Hepatocyte (in vitro differentiated cells): Measurements from ENCODE around the gene CWF19L2.

Experiments
- EZH2 ChIP-seq: fragments of 200-600 bp; sonication (generic); IDR thresholded peaks from 2 replicates; pipeline ENCODE4 v1.6.1; 2016; ENCODE audit warnings: antibody characterized with exemption, mild to moderate bottlenecking, borderline replicate concordance
- EZH2phosphoT487 ChIP-seq: fragments of 200-600 bp; sonication (generic); IDR thresholded peaks from one replicate; pipeline ENCODE4 v1.6.1; 2018; ENCODE audit warnings: antibody characterized with exemption, mild to moderate bottlenecking, low read depth, moderate library complexity; ENCODE audit not compliant: unreplicated experiment, severe bottlenecking
- TF ChIP-seq, protein P1 (sequence below): fragments of 200-600 bp; sonication (generic); IDR thresholded peaks from 2 replicates; pipeline ENCODE4 v1.5.1; 2016; ENCODE audit warnings: antibody characterized with exemption, mild to moderate bottlenecking; ENCODE audit not compliant: poor library complexity

DNA sequence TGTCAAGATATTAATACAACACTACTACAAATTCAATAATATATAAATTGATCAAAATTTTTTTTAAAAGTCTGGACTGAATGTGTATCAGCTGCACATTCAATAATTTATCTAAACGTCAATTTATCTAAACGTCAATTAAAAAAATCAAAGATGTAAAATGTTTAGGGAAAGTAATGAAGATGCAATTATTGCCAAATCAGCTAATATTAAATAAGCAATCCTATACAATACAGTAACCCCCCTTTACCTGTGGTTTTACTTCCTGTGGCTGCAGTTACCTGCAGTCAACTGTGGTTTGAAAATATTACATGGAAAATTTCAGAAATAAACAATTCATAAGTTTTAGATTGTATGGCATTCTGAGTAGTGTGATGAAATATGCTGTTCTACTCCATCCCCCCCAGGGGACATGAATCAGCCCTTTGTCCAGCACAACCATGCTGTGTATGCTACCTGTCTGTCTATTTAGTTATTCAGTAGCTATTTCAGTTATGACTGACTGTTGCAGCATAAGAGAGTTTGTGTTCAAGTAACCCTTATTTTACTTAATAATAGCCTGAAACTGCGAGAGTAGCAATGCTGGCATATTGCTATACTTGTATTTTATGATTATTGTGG lies 72.2 kb downstream of the CWF19L2 start:
- TF ChIP-seq, protein P1, sequence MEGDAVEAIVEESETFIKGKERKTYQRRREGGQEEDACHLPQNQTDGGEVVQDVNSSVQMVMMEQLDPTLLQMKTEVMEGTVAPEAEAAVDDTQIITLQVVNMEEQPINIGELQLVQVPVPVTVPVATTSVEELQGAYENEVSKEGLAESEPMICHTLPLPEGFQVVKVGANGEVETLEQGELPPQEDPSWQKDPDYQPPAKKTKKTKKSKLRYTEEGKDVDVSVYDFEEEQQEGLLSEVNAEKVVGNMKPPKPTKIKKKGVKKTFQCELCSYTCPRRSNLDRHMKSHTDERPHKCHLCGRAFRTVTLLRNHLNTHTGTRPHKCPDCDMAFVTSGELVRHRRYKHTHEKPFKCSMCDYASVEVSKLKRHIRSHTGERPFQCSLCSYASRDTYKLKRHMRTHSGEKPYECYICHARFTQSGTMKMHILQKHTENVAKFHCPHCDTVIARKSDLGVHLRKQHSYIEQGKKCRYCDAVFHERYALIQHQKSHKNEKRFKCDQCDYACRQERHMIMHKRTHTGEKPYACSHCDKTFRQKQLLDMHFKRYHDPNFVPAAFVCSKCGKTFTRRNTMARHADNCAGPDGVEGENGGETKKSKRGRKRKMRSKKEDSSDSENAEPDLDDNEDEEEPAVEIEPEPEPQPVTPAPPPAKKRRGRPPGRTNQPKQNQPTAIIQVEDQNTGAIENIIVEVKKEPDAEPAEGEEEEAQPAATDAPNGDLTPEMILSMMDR, result no peak
- TF ChIP-seq EZH2phosphoT487 (no peak), EZH2 (no peak)
